ENCODE results near the gene FBRSL1. TPM values are rescaled to one million over a fixed set of nuclear protein-coding genes. Genes with fewer than 3 reads are reported as not detected.

FBRSL1 gene
- total and polyA plus RNA-seq, 7 donors, result 3.9 to 37.0 (median 10.3) TPM

GRCh38 chr12:132522592-132523380 is 32.8 kb downstream of the FBRSL1 start:
- intact Hi-C loops (cut with DNase I), result loop anchor here (1.0 kb wide), 1 partner anchor 107 kb away; no protein-coding TSS in a partner anchor
- H3K4me1 ChIP-seq, result peaks cover 0 to 14% (median 4%) of the 10 kb centered on the region in 4 donors
- no peak overlapping the region for H3K27ac ChIP-seq
- H3K27me3 ChIP-seq, result no peaks in the 10 kb centered on the region
- TF ChIP-seq POLR2AphosphoS5 (IDR thresholded peaks at IDR 0.05), result no peak
- TF ChIP-seq POLR2A (IDR thresholded peaks at IDR 0.05), result no peak
- TF ChIP-seq EP300 (IDR thresholded peaks at IDR 0.05), result no peak
- TF ChIP-seq CTCF (IDR thresholded peaks at IDR 0.05), result no peak
- peaks cover 0 to 14% (median 0%) of the 10 kb centered on the region in 4 donors for H3K36me3 ChIP-seq
- no peak for DNase-seq
- 86 to 89% methylated on average over 25 of the region's 25 CpGs for WGBS, 2 donors
- no peaks in the 10 kb centered on the region for H3K9me3 ChIP-seq
- no peak overlapping the region for H3K4me3 ChIP-seq

GRCh38 chr12:132523576-132524331 is 33.8 kb downstream of the FBRSL1 start:
- TF ChIP-seq POLR2A (IDR thresholded peaks at IDR 0.05) (no peak), CTCF (IDR thresholded peaks at IDR 0.05) (peak; percentile 22 to 73 (median 48))
- Histone ChIP-seq H3K4me3 (no peak overlapping the region), H3K36me3 (peaks cover 0 to 10% (median 0%) of the 10 kb centered on the region in 4 donors), H3K9me3 (no peaks in the 10 kb centered on the region), H3K27ac (no peak overlapping the region), H3K4me1 (peaks cover 0 to 14% (median 4%) of the 10 kb centered on the region in 4 donors), H3K27me3 (no peaks in the 10 kb centered on the region)
- WGBS, 2 donors, result 53 to 55% methylated on average over 28 of the region's 28 CpGs
- intact Hi-C loops (cut with DNase I), result loop anchor here (1.0 kb wide), 1 partner anchor 108 kb away; no protein-coding TSS in a partner anchor
- no peak for DNase-seq

- Histone ChIP-seq H3K4me3 (no peak overlapping the region), H3K27me3 (no peaks in the 10 kb centered on the region), H3K4me1 (peaks cover 0 to 14% (median 4%) of the 10 kb centered on the region in 4 donors), H3K27ac (no peak overlapping the region), H3K9me3 (no peaks in the 10 kb centered on the region), H3K36me3 (peaks cover 0 to 10% (median 0%) of the 10 kb centered on the region in 4 donors)
- DNase-seq, result no peak
- TF ChIP-seq POLR2A (IDR thresholded peaks at IDR 0.05), result no peak
- no peak for TF ChIP-seq CTCF (IDR thresholded peaks at IDR 0.05)
- no peak for TF ChIP-seq POLR2AphosphoS5 (IDR thresholded peaks at IDR 0.05)
- no peak for TF ChIP-seq EP300 (IDR thresholded peaks at IDR 0.05)
- 81 to 85% methylated on average over 16 of the region's 16 CpGs for WGBS, 2 donors
- intact Hi-C loops (cut with DNase I), result no loop called here
Measured at GRCh38 chr12:132524405-132524804, 34.5 kb downstream of the FBRSL1 start.

- 97% methylated on average over 43 of the region's 43 CpGs for WGBS, 2 donors
Measured at GRCh38 chr12:132525011-132525832, 35.3 kb downstream of the FBRSL1 start.

More at GRCh38 chr12:132525011-132525832, 35.3 kb downstream of the FBRSL1 start:
- intact Hi-C loops (cut with DNase I), result no loop called here
- TF ChIP-seq EP300 (IDR thresholded peaks at IDR 0.05) (no peak), POLR2AphosphoS5 (IDR thresholded peaks at IDR 0.05) (no peak), POLR2A (IDR thresholded peaks at IDR 0.05) (no peak), CTCF (IDR thresholded peaks at IDR 0.05) (no peak)
- no peak overlapping the region for H3K27ac ChIP-seq
- peaks cover 0 to 14% (median 4%) of the 10 kb centered on the region in 4 donors for H3K4me1 ChIP-seq
- H3K9me3 ChIP-seq, result no peaks in the 10 kb centered on the region
- H3K36me3 ChIP-seq, result peaks cover 0 to 10% (median 0%) of the 10 kb centered on the region in 4 donors
- no peak for DNase-seq
- H3K27me3 ChIP-seq, result no peaks in the 10 kb centered on the region
- H3K4me3 ChIP-seq, result no peak overlapping the region

All from sigmoid colon (tissue), 7 donors.